HL-60 (cell line): ENCODE results near the gene ZNF783.

Source experiments
- DNase-seq, 2 experiments: peaks; one replicate each; pipeline ENCODE4 v3.0.0-alpha.2; 2010 to 2020; ENCODE audit warnings: low read depth in 1 of 2, low spot score in 1 of 2
- H3K27ac ChIP-seq: fragments of 250-450 bp; sonication (Bioruptor Pico); replicated peaks from 2 replicates; pipeline ENCODE4 v1.5.1; 2020; ENCODE audit warnings: mild to moderate bottlenecking, moderate library complexity
- H3K27me3 ChIP-seq: fragments of 250-450 bp; sonication (Bioruptor Pico); 2 replicates; pipeline ENCODE4 v1.5.1; 2021; ENCODE audit warnings: mild to moderate bottlenecking, moderate library complexity; ENCODE audit not compliant: insufficient read depth, poor library complexity, severe bottlenecking
- H3K4me3 ChIP-seq: replicated peaks from 2 replicates; pipeline ENCODE4 v1.5.1; 2011; ENCODE audit warnings: mild to moderate bottlenecking, control low read depth, low read length; ENCODE audit not compliant: insufficient read depth
- GABPA ChIP-seq: IDR thresholded peaks from 2 replicates; pipeline ENCODE4 v1.6.1; 2012; ENCODE audit warnings: low read depth
- POLR2AphosphoS5 ChIP-seq: IDR thresholded peaks from 2 replicates; pipeline ENCODE4 v1.6.1; 2012; ENCODE audit warnings: low read depth
- SPI1 ChIP-seq: IDR thresholded peaks from 2 replicates; pipeline ENCODE4 v1.6.1; 2012; ENCODE audit warnings: low read depth, mild to moderate bottlenecking, borderline replicate concordance
- TF ChIP-seq, protein P1 (sequence below): IDR thresholded peaks from one replicate; pipeline ENCODE4 v1.5.1; 2011; ENCODE audit warnings: low read length, control low read depth, inconsistent platforms; ENCODE audit not compliant: insufficient read depth
- TF ChIP-seq, protein P2 (sequence below): IDR thresholded peaks from 2 replicates; pipeline ENCODE4 v1.6.1; 2012; ENCODE audit warnings: low read depth; ENCODE audit not compliant: insufficient replicate concordance

ZNF783 gene

DNA sequence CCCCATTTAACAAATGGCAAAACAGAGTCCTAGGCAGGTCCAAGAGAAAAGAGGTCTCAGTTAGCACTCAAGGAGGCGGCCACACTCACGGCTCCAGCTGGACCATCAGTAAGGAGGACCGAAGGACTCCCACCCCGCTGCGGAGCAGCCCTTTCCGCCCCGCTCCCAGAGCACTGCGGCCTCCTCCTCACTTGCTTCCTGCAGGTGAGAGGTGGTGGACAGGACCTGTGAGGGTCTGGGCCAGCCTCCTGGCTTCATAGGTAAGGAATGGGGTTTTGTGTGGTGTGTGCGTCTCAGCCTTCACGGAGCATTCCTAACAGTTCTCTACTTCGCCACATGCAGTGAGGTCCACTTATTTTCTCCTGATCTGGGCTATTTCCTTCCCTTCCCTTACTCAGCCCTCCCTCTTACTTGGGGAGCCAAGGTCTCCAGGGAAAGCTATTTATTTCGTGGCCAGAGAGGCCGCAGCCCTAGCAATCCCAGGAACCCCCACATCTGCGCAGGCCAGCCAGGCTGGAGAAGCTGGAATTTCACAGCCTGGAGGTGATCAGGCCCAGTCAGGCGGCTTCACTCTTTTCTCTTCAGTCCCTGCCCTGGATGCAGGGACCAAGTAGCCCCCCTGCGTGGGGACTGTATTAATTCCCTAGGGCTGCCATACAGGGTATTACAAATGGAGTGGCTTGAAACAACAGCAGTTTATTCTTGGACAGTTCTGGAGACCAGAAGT, 45.9 kb downstream of the ZNF783 start:
- TF ChIP-seq GABPA = no peak

DNA sequence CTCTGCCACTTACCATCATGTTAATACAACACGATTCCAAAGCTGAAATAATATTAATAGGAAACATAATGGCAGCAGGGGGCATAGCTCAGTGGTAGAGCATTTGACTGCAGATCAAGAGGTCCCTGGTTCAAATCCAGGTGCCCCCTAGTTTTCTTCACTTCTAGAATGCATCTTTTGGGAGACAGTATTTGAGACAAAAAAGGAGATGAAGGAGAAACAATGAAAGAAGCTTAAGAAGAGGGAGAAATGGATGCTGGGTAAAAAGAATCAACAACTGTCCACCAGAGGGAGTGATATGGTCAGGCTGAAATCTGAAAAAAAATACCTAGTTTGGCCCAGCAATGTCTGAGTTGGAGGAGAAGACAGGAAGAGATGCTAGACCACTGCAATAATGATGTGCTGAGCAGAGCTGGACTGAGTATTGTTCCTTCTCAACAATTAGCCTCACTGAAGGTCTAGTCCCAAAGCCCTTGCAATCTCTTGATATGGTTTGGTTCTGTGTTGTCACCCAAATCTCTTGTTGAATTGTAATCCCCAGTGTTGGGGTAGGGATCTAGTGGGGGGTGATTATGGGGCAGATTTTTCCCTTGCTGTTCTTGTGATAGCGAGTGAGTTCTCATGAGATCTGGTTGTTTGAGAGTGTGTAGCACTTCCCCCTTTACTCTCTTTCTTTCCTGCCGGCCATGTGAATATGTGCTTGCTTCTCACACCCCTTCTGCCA, 48.3 kb downstream of the ZNF783 start:
- DNase-seq = peak; percentile 12 to 22
- no peaks in the 10 kb centered on the region for H3K27me3 ChIP-seq
- no peak for TF ChIP-seq SPI1
- TF ChIP-seq, protein P1, sequence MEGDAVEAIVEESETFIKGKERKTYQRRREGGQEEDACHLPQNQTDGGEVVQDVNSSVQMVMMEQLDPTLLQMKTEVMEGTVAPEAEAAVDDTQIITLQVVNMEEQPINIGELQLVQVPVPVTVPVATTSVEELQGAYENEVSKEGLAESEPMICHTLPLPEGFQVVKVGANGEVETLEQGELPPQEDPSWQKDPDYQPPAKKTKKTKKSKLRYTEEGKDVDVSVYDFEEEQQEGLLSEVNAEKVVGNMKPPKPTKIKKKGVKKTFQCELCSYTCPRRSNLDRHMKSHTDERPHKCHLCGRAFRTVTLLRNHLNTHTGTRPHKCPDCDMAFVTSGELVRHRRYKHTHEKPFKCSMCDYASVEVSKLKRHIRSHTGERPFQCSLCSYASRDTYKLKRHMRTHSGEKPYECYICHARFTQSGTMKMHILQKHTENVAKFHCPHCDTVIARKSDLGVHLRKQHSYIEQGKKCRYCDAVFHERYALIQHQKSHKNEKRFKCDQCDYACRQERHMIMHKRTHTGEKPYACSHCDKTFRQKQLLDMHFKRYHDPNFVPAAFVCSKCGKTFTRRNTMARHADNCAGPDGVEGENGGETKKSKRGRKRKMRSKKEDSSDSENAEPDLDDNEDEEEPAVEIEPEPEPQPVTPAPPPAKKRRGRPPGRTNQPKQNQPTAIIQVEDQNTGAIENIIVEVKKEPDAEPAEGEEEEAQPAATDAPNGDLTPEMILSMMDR = peak; percentile 16
- no peak for TF ChIP-seq GABPA
- no peak overlapping the region for H3K4me3 ChIP-seq
- H3K27ac ChIP-seq = no peak overlapping the region

More for the DNA sequence above, 45.9 kb downstream of the ZNF783 start:
- DNase-seq = no peak
- Histone ChIP-seq H3K4me3 (no peak overlapping the region), H3K27ac (no peak overlapping the region), H3K27me3 (no peaks in the 10 kb centered on the region)

DNA sequence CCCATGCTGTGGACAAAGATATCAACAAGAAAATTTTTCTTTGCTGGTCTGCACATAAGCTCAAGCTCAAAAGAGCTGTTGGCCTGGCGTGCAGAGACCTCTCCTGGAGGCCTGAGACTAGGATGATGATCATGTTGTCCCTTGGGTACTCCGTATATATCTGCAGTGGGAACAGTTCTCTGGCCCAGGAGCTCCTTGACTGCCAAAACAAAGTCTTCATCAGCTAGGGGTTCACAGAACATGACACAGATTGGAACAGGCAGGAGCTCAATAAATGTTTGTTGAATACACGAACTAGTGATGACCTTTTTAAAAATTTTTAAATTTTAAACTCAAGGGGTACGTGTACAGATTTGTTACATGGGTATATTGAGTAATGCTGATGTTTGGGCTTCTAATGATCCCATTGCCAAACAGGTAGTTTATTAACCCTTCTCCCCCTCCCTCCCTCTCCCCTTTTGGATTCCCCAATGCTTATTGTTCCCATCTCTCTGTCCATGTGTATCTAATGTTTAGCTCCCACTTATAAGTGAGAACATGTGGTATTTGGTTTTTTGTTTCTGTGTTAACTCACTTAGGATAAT, 49.1 kb downstream of the ZNF783 start:
- no peak for DNase-seq
- Histone ChIP-seq H3K4me3 (no peak overlapping the region), H3K27me3 (no peaks in the 10 kb centered on the region), H3K27ac (no peak overlapping the region)
- TF ChIP-seq GABPA = no peak
- TF ChIP-seq POLR2AphosphoS5 = no peak
- TF ChIP-seq, protein P2, sequence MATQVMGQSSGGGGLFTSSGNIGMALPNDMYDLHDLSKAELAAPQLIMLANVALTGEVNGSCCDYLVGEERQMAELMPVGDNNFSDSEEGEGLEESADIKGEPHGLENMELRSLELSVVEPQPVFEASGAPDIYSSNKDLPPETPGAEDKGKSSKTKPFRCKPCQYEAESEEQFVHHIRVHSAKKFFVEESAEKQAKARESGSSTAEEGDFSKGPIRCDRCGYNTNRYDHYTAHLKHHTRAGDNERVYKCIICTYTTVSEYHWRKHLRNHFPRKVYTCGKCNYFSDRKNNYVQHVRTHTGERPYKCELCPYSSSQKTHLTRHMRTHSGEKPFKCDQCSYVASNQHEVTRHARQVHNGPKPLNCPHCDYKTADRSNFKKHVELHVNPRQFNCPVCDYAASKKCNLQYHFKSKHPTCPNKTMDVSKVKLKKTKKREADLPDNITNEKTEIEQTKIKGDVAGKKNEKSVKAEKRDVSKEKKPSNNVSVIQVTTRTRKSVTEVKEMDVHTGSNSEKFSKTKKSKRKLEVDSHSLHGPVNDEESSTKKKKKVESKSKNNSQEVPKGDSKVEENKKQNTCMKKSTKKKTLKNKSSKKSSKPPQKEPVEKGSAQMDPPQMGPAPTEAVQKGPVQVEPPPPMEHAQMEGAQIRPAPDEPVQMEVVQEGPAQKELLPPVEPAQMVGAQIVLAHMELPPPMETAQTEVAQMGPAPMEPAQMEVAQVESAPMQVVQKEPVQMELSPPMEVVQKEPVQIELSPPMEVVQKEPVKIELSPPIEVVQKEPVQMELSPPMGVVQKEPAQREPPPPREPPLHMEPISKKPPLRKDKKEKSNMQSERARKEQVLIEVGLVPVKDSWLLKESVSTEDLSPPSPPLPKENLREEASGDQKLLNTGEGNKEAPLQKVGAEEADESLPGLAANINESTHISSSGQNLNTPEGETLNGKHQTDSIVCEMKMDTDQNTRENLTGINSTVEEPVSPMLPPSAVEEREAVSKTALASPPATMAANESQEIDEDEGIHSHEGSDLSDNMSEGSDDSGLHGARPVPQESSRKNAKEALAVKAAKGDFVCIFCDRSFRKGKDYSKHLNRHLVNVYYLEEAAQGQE = no peak
- TF ChIP-seq SPI1 = no peak
- TF ChIP-seq, protein P1 = no peak

DNA sequence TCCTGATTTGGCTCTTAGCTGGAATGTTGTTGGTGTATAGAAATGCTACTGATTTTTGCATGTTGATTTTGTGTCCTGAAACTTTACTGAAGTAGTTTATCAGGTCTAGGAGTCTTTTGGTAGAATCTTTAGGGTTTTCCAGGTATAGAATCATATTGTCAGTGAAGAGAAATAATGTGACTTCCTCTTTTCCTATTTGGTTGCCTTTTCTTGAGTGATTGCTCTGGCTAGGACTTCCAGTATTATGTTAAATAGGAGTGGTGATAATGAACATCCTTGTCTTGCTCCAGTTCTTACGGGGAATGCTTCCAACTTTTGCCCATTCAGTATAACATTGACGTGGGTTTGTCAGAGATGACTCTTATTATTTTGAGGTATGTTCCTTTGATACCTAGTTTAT, 52.0 kb downstream of the ZNF783 start:
- TF ChIP-seq SPI1 (peak; percentile 79), POLR2AphosphoS5 (no peak)
- no peak overlapping the region for H3K4me3 ChIP-seq
- H3K27ac ChIP-seq = no peak overlapping the region
- DNase-seq = no peak
- no peaks in the 10 kb centered on the region for H3K27me3 ChIP-seq

DNA sequence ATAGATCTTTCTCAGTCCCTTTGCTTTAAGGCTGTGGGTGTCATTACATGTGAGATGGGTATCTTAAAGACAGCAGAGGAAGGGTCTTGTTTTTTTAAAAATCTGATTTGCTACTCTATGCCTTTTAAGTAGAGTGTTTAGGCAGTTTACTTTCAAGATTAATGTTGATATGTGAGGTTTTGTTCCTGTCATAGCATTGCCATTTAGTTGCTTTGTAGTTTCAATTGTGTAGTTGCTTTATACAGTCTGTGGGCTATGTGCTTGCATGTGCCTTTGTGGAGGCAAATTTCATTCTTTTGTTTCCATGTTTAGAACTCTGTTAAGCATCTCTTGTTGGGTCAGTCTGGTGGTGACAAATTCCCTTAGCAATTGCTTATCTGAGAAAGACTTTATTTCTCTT, 54.6 kb downstream of the ZNF783 start:
- TF ChIP-seq, protein P1 = no peak
- TF ChIP-seq GABPA (no peak), POLR2AphosphoS5 (no peak), SPI1 (no peak)
- TF ChIP-seq, protein P2 = no peak
- no peak for DNase-seq
- Histone ChIP-seq H3K4me3 (no peak overlapping the region), H3K27ac (no peak overlapping the region), H3K27me3 (no peaks in the 10 kb centered on the region)
